Nephron (organoid): ENCODE data around the gene G2E3.

ENCODE experiments used
- H3K27ac Mint-ChIP-seq, 3 experiments: 2 replicates each; pipeline ENCODE4 v1.8.0; 2020; ENCODE audit warnings: mixed read lengths in 3 of 3, mild to moderate bottlenecking in 2 of 3, moderate library complexity in 1 of 3
- H3K27me3 Mint-ChIP-seq: 2 replicates; pipeline ENCODE4 v1.8.0; 2021; ENCODE audit warnings: low read depth, mild to moderate bottlenecking, moderate library complexity, mixed read lengths
- H3K36me3 Mint-ChIP-seq: 2 replicates; pipeline ENCODE4 v1.8.0; 2020; ENCODE audit warnings: low read depth, mixed read lengths
- H3K4me1 Mint-ChIP-seq: 2 replicates; pipeline ENCODE4 v1.8.0; 2020; ENCODE audit warnings: mixed read lengths
- H3K4me3 Mint-ChIP-seq, 3 experiments: 2 replicates each; pipeline ENCODE4 v1.8.0; 2020; ENCODE audit warnings: mild to moderate bottlenecking in 3 of 3, mixed read lengths in 3 of 3, moderate library complexity in 2 of 3
- H3K9me3 Mint-ChIP-seq: 2 replicates; pipeline ENCODE4 v1.8.0; 2020; ENCODE audit warnings: mixed read lengths
- CTCF ChIP-seq, 3 experiments: fragments of 200-600 bp; sonication (generic); IDR thresholded peaks; one replicate each; pipeline ENCODE4 v1.5.0; 2021; ENCODE audit warnings: antibody characterized with exemption in 3 of 3; ENCODE audit not compliant: unreplicated experiment in 3 of 3

Gene G2E3

GRCh38 chr14:30645600-30645999, 86.6 kb downstream of the G2E3 start:
- peaks cover 78% of the 10 kb centered on the region for H3K36me3 Mint-ChIP-seq
- no peak for TF ChIP-seq CTCF (IDR thresholded peaks at IDR 0.05; ENCODE audit: unreplicated experiment in 3 of 3)
- no peaks in the 10 kb centered on the region for H3K4me1 Mint-ChIP-seq
- H3K4me3 Mint-ChIP-seq: no peak overlapping the region
- H3K9me3 Mint-ChIP-seq: peaks cover 20% of the 10 kb centered on the region
- no peaks in the 10 kb centered on the region for H3K27me3 Mint-ChIP-seq
- H3K27ac Mint-ChIP-seq: no peak overlapping the region

DNA sequence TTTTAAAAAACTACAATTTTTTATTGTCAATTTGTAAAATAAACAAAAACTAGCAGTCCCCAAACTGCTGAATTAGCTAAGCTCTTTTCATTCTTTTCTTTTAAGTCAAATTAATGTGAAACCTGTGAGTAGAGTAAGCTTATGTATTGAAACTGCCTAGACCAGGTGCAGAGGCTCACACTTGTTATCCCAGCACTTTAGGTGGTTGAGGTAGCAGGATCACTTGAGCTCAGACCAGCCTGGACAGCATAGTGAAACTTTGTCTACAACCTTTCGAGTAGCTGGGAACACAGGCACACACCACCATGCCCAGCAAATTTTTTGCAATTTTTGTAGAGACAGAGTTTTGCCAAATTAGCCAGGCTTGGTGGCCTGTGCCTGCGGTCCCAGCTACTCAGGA, 89.5 kb downstream of the G2E3 start:
- Mint-ChIP-seq H3K27ac (no peak overlapping the region), H3K36me3 (peaks cover 75% of the 10 kb centered on the region), H3K4me1 (no peaks in the 10 kb centered on the region), H3K27me3 (no peaks in the 10 kb centered on the region), H3K9me3 (peaks cover 20% of the 10 kb centered on the region), H3K4me3 (no peak overlapping the region)
- TF ChIP-seq CTCF (IDR thresholded peaks at IDR 0.05; ENCODE audit: unreplicated experiment in 3 of 3): no peak

- H3K27me3 Mint-ChIP-seq: no peaks in the 10 kb centered on the region
- H3K36me3 Mint-ChIP-seq: peaks cover 49% of the 10 kb centered on the region
- no peak overlapping the region for H3K4me3 Mint-ChIP-seq
- no peak overlapping the region for H3K27ac Mint-ChIP-seq
- H3K9me3 Mint-ChIP-seq: no peaks in the 10 kb centered on the region
- no peak for TF ChIP-seq CTCF (IDR thresholded peaks at IDR 0.05; ENCODE audit: unreplicated experiment in 3 of 3)
- H3K4me1 Mint-ChIP-seq: no peaks in the 10 kb centered on the region
Observed at GRCh38 chr14:30651937-30652336, 93.0 kb downstream of the G2E3 start.

GRCh38 chr14:30655124-30655523, 96.2 kb downstream of the G2E3 start:
- H3K4me1 Mint-ChIP-seq: no peaks in the 10 kb centered on the region
- no peak for TF ChIP-seq CTCF (IDR thresholded peaks at IDR 0.05; ENCODE audit: unreplicated experiment in 3 of 3)
- no peak overlapping the region for H3K4me3 Mint-ChIP-seq
- H3K9me3 Mint-ChIP-seq: no peaks in the 10 kb centered on the region
- no peak overlapping the region for H3K27ac Mint-ChIP-seq
- H3K27me3 Mint-ChIP-seq: no peaks in the 10 kb centered on the region
- H3K36me3 Mint-ChIP-seq: peaks cover 34% of the 10 kb centered on the region

GRCh38 chr14:30655658-30656057, 96.7 kb downstream of the G2E3 start:
- H3K4me3 Mint-ChIP-seq: no peak overlapping the region

More at GRCh38 chr14:30655658-30656057, 96.7 kb downstream of the G2E3 start:
- TF ChIP-seq CTCF (IDR thresholded peaks at IDR 0.05; ENCODE audit: unreplicated experiment in 3 of 3): no peak
- Mint-ChIP-seq H3K36me3 (peaks cover 37% of the 10 kb centered on the region), H3K4me1 (no peaks in the 10 kb centered on the region), H3K27me3 (no peaks in the 10 kb centered on the region), H3K9me3 (no peaks in the 10 kb centered on the region), H3K27ac (no peak overlapping the region)
